Measurements from ENCODE around the gene DNASE1L1. TPM values are rescaled to one million over a fixed set of nuclear protein-coding genes. Genes with fewer than 3 reads are reported as not detected.
A peak's percentile ranks its signal among the peaks of the same experiment; 100 is the strongest.

Gene DNASE1L1
- total and polyA plus RNA-seq, 2 of the 13 experiments (the other 11 are each of a cell fraction or from before 2014, with no cell fraction given) = 4.7 to 12.3 TPM

DNA sequence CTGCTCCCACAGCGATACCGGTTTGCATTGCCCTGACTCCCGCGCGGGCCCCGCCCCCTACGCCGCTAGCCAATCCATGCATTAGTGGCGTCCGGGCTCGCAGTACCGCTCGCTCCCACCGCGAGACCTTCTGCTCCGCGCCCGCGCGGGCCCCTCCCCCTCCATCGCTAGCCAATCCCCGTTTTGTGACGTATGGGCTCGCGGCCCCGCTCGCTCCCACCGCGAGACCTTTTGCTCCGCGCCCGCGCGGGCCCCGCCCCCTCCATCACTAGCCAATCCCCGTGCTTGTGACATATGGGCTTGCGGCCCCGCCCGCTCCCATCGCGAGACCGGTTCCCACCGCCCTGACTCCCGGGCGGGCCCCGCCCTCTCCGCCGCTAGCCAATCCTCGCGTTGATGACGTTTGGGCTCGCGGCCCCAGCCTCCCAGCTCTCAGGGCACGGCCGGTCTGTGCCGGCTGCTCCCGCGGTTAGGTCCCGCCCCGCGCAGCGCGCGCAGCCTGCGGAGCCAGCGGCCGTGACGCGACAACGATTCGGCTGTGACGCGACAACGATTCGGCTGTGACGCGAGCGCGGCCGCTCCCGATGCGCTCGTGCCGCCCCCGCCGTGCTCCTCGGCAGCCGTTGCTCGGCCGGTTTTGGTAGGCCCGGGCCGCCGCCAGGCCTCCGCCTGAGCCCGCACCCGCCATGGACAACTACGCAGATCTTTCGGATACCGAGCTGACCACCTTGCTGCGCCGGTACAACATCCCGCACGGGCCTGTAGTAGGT is 30.1 kb downstream of the DNASE1L1 start, which contains the start of gene EMD (continued):
- TF ChIP-seq MEIS1 (CRISPR knock-in tag; IDR thresholded peaks at IDR 0.05; ENCODE audit: borderline replicate concordance) (0 out of 2 replicates have a peak, but pooled peaks have one; percentile 9), NFE2L2 (IDR thresholded peaks at IDR 0.05; ENCODE audit: low read length) (no peak), ZBTB3 (CRISPR knock-in tag; IDR thresholded peaks at IDR 0.05; ENCODE audit: borderline replicate concordance, low read depth) (no peak), RFXANK (CRISPR knock-in tag; IDR thresholded peaks at IDR 0.05) (0 out of 2 replicates have a peak, but pooled peaks have one; percentile 35), SAFB2 (CRISPR knock-in tag; IDR thresholded peaks at IDR 0.05; ENCODE audit: borderline replicate concordance, low read depth) (no peak), ZSCAN22 (CRISPR knock-in tag; IDR thresholded peaks at IDR 0.05) (no peak), SRSF1 (optimal IDR thresholded peaks at IDR 0.05; ENCODE audit: low read depth, low read length) (no peak), ATF6 (CRISPR knock-in tag; conservative IDR thresholded peaks at IDR 0.05) (no peak), ZNF484 (CRISPR knock-in tag; IDR thresholded peaks at IDR 0.05; ENCODE audit: borderline replicate concordance, low read depth) (no peak), ZBTB21 (CRISPR knock-in tag; IDR thresholded peaks at IDR 0.05) (peak; percentile 91), NR3C1 (CRISPR knock-in tag; IDR thresholded peaks at IDR 0.05) (no peak), DPF2 (CRISPR knock-in tag; IDR thresholded peaks at IDR 0.05; ENCODE audit: borderline replicate concordance, low read depth) (no peak), NR2F6 (IDR thresholded peaks at IDR 0.05) (no peak), NR2F6 (CRISPR knock-in tag; IDR thresholded peaks at IDR 0.05) (no peak), ZNF552 (CRISPR knock-in tag; IDR thresholded peaks at IDR 0.05; ENCODE audit: borderline replicate concordance) (no peak), RBAK (CRISPR knock-in tag; IDR thresholded peaks at IDR 0.05) (no peak), AGO2 (optimal IDR thresholded peaks at IDR 0.05; ENCODE audit: low read depth, low read length) (peak; percentile 39), SRF (IDR thresholded peaks at IDR 0.05; ENCODE audit: low read depth, low read length) (no peak), JUNB (CRISPR knock-in tag; IDR thresholded peaks at IDR 0.05; ENCODE audit: borderline replicate concordance) (no peak), ZBTB39 (CRISPR knock-in tag; IDR thresholded peaks at IDR 0.05) (no peak), KLF11 (CRISPR knock-in tag; IDR thresholded peaks at IDR 0.05) (no peak)
- TF ChIP-seq, protein P1, sequence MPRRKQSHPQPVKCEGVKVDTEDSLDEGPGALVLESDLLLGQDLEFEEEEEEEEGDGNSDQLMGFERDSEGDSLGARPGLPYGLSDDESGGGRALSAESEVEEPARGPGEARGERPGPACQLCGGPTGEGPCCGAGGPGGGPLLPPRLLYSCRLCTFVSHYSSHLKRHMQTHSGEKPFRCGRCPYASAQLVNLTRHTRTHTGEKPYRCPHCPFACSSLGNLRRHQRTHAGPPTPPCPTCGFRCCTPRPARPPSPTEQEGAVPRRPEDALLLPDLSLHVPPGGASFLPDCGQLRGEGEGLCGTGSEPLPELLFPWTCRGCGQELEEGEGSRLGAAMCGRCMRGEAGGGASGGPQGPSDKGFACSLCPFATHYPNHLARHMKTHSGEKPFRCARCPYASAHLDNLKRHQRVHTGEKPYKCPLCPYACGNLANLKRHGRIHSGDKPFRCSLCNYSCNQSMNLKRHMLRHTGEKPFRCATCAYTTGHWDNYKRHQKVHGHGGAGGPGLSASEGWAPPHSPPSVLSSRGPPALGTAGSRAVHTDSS (CRISPR knock-in tag; conservative IDR thresholded peaks at IDR 0.05) = no peak
- TF ChIP-seq, protein P2, sequence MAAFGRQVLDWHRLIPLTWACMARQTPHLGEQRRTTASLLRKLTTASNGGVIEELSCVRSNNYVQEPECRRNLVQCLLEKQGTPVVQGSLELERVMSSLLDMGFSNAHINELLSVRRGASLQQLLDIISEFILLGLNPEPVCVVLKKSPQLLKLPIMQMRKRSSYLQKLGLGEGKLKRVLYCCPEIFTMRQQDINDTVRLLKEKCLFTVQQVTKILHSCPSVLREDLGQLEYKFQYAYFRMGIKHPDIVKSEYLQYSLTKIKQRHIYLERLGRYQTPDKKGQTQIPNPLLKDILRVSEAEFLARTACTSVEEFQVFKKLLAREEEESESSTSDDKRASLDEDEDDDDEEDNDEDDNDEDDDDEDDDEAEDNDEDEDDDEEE (CRISPR knock-in tag; IDR thresholded peaks at IDR 0.05) = no peak

Data from HepG2 (cell line).